Medulla oblongata (tissue), 1 donor: ENCODE measurements around the gene LZTR1.
"Not testable (repeated sequence)": the region's sequence is repeated elsewhere in the genome, so short reads cannot be mapped to it uniquely, and the experiment has no call there.

Experiments
- DNase-seq: peaks from one replicate; pipeline ENCODE4 v3.0.0-alpha.2; 2015; ENCODE audit errors: extremely low spot score

The LZTR1 gene

GRCh38 chr22:20981787-20982562 lies at the start of gene LZTR1:
Gene LZTR1 (plus strand): TSS chr22:20982297. CDS start chr22:20982372, 75 bp downstream.
- DNase-seq = peak; percentile 90

GRCh38 chr22:20933910-20934309 lies 48.2 kb upstream of the LZTR1 start:
- no peak for DNase-seq

DNA sequence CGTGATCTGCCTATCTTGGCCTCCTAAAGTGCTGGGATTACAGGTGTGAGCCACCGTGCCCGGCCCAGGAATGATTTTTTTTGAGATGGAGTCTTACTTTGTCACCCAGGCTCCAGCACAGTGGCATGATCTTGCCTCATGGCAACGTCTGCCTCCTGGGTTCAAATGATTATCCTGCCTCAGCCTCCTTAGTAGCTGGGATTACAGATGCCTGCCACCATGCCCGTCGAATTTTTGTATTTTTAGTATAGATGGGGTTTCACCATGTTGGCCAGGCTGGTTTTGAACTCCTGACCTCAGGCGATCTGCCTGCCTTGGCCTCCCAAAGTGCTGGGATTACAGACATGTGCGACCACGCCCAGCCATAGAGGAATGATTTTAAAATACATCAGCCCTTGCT lies 47.0 kb upstream of the LZTR1 start:
- DNase-seq = not testable (repeated sequence)

DNA sequence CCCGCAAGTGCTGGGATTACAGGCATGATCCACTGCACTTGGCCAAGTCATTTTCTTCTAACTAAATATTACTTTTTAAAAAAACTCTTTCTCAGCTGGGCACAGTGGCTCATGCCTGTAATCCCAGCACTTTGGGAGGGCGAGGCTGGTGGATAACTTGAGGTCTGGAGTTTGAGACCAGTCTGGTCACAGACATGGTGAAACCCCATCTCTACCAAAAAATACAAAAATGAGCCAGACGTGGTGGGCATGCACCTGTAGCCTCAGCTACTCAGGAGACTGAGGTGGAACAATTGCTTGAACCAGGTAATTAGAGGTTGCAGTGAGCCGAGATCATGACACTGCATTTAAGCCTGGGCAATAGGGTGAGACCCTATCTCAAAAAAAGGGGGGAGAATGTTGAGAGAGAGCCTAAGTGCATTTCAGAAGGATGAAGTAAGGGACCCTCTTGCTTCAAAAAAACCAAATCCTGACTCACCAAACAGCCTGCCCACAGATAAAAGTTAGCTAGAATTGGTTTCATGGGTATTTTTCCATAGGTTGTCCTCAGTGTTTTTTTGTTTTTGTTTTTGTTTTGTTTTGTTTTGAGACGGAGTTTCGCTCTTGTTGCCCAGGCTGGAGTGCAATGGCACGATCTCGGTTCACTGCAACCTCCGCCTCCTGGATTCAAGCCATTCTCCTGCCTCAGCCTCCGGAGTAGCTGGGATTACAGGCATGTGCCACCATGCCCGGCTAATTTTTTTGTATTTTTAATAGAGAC lies 46.1 kb upstream of the LZTR1 start:
- not testable (repeated sequence) for DNase-seq

DNA sequence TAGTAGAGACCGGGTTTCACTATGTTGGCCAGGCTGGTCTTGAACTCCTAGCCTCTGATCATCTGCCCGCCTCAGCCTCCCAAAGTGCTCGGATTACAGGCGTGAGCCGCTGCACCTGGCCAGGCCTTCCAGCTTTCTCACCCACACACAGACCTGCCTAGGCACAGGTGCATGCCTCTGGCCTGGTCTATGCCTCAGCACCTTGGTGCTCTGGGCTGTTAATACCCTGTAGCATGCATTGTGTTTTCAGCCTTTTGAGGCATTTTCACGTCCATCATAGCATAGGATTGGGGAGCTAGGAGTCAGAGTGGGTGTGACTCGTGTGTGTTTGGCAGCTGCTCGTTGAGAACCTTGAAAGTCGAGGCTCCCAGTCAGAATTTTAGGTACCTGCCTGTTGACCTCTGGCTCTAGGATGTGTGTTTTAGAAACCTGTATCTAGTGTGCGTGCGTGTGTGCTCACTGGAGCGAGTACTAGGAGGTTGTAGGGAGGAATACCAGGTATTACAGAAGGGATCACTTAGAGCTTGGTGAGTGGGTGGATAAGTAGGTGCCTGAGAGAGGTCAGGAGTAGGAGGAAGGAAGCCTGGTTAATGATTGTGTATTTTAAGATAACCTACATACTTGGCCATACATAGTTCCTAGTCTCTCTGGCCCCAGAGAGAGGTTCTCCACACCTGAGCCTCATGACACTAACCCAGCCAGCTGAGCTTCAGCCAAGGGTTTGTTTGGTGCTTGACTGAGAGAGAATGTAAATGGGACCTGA lies 44.9 kb upstream of the LZTR1 start:
- no peak for DNase-seq

DNA sequence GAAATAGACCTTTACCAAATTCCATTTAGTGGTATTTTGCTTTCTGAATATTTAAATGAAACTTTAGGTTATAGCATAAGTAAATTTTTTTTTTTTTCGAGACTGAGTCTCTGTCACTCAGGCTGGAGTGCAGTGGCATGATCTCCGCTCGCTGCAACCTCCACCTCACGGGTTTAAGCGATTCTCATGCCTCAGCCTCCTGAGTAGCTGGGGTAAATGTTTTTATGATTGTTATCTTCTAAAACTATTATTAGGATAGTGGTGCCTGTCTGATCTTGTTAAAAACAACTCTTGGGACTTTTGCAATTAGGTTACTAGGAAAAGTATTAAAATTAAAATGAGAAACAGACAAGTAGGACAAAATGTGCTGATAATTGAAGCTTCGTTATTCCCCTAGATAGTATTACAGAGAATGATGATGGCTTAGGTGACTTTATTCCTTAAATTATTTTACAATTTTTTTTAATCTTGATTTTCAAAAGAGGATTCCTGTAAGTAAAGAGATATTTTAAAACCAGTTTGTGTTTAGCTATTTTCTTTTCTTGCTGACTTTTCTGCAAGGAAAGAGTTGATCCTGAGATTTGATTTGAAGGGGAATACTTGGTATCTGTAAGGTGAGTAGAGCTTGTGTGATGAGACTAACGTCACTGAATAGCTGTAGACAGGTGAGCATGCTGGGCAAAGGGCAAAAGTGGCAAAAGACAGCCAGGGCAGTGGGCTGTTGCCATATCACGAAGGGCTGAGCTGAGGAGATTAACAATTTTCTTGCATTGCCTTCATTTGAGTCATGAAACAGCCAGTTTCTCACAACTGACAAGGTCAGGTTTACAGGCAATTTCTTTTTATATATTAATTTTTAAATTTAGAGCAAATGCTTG lies 44.1 kb upstream of the LZTR1 start:
- no peak for DNase-seq

DNA sequence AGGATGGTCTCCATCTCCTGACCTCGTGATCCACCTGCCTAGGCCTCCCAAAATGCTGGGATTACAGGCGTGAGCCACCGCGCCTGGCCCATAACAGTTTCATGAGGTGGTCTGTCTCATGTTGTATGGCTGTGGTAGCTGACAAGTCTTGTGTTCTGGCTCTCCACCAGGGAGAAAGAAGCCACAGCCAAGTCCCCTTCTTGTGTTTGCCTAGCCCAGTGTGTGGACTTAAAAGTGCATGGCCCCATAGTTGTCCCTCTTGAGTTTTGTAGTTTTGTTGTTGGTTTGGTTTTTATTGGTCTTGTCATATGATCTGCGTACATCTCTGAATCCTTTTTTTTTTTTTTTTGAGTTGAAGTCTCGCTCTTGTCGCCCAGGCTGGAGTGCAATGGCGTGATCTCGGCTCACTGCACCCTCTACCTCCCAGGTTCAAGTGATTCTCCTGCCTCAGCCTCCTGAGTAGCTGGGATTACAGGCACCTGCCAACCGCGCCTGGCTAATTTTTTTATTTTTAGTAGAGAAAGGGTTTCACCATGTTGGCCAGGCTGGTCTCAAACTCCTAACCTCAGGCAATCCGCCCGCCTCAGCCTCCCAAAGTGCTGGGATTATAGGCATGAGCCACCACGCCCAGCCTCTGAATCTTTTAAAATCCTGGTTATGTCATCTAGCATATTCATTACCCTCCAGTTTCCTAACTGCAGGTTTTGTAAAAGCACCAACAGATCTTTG lies 42.5 kb upstream of the LZTR1 start:
- DNase-seq = not testable (repeated sequence)

DNA sequence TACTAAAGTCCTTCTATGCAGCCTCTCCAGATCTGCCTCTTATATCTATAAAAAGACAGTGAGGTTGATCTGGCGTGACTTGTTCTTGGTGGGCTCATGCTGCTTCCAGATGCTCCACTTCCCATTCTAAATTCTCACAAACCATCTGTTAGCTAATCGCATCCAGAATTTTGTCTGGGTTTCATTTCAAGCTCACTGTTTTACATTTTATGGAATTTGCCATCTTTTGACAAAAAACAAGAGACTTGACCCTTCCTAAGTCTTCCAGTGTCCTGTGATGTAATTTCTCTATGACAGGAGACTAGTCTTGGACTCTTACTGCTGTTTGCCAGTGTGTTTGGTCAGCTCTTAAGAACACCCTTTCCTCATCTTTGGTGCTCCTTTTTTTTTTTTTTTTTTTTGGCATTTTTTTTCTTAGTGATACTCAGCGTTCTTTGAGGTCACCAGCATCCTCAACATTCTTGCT lies 41.9 kb upstream of the LZTR1 start:
- no peak for DNase-seq

DNA sequence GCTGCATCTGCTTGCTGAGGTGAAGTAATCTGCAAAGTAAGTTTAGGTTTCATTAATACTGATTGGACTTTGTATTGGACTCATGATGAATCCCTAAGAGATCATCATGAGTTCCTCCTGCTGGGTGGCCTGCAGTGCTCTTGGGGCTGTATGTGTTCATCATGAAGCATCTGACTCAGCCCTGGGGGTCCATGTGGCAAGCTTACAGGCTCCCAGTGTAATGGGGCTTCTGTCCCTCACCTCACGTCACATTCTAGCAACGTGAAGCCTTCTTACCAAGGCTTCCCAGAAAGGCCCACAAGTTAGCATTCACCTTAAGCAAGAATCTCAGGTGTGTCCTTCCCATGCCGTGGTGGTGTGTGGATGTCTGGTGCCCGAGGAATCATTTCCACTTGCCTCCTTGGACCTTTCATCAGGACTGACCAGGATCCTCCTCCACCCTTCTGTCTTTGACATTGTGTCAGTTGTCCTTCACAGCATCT lies 41.2 kb upstream of the LZTR1 start:
- DNase-seq = no peak

DNA sequence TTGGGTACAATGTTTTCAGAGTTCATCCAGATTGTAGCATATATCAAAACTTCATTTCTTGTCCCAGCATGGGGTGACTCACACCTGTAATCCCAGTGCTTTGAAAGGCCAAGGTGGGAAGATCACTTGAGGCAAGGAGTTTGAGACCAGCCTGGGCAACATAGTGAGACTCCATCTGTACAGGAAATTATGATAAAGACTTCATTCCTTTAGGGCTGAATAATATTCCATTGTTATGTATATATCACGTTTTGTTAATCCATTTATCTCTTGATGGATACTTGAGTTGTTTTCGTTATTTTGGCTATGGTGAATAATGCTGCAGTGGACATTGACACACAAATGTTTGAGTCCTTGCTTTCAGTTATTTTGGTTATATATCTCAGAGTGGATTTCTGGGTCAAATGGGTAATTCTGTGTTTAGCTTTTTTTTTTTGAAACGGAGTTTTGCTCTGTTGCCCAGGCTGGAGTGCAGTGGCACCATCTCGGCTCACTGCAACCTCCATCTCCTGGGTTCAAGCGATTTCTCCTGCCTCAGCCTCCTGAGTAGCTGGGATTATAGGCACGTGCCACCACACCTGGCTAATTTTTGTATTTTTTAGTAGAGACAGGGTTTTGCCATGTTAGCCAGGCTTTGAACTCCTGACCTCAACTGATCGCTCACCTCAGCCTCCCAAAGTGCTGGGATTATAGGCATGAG lies 39.7 kb upstream of the LZTR1 start:
- not testable (repeated sequence) for DNase-seq

DNA sequence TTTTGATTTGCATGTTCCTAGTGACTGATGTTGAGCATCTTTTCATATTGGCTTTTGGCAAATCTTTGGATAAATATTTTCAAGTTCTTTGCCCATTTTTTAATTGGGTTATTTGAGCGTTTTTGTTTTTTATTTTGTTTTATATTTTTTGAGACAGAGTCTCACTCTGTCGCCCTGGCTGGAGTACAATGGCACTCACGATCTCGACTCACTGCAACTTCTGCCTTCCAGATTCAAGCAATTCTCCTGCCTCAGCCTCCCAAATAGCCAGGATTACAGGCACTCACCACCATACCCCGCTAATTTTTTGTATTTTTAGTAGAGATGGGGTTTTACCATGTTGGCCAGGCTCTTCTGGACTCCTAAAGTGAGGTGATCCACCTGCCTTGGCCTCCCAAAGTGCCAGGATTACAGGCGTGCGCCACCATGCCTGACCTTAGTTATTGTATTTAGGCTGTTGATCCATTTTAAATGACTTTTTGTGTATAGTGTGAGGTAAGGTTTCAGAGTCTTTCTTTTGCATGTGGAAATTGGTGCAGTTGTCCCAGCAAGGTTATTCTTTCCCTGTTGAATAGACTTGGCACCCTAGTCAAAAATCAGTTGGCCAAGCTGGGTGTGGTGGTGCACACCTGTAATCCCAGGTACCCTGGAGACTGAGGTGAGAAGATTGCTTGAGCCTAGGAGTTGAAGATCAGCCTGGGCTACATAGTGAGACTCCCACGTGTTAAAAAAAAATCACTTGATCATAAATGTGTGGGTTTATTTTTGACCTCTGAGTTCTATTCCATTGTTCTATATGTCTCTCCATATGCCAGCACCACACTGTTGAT lies 38.8 kb upstream of the LZTR1 start:
- no peak for DNase-seq

GRCh38 chr22:20944042-20944441 lies 38.1 kb upstream of the LZTR1 start:
- DNase-seq = no peak

DNA sequence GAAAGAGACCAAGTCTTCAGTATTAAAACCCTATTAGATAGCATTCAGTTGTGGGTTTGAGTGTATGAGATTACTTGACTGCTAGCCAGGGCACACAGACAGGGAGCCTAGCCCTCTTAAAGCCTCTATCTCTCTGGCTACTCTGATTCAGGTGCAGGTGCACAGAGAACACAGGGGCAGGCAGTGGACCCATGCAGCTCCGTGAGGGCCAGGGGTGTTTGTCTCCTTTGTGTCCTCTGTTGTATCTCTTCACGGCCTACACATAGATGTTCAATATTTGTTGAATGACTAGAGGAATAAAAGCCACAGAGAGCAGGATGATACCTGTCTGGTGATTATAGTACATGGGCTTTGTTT lies 36.5 kb upstream of the LZTR1 start:
- DNase-seq = no peak

GRCh38 chr22:20946080-20946986 lies 35.8 kb upstream of the LZTR1 start:
- no peak for DNase-seq

GRCh38 chr22:20946991-20947390 lies 35.1 kb upstream of the LZTR1 start:
- DNase-seq = no peak

DNA sequence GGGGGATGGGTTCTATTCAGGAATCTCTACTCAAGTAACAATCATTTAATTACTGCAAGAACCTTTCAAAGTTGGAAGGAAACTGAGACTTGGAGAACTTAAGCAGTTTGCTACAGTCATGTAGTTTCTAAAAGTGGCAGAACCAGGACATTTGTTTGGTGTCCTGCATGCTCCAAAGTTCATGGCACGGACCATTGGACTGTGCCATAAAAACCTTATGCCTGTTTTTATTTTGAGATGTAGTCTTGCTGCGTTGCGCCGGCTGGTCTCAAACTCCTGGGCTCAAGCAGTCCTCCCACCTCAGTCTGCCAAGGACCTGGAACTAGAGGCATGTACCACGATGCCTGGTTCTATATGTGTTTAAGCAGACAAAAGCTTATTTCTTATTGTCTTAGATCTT lies 33.6 kb upstream of the LZTR1 start:
- DNase-seq = no peak

GRCh38 chr22:20948989-20949388 lies 33.1 kb upstream of the LZTR1 start:
- DNase-seq = no peak

- no peak for DNase-seq
Measured at GRCh38 chr22:20949698-20950183, 32.4 kb upstream of the LZTR1 start.
